Measurements from ENCODE around the gene CNOT6L.

GRCh38 chr4:77695774-77696173 lies 123.4 kb downstream of the CNOT6L start:
- TF ChIP-seq EGR1 (IDR thresholded peaks at IDR 0.05) (no peak), MAX (IDR thresholded peaks at IDR 0.05) (no peak), CREB1 (IDR thresholded peaks at IDR 0.05; ENCODE audit: low read depth) (no peak), TAF1 (IDR thresholded peaks at IDR 0.05; ENCODE audit: low read depth) (no peak), REST (IDR thresholded peaks at IDR 0.05; ENCODE audit: low read depth) (no peak), RAD21 (IDR thresholded peaks at IDR 0.05; ENCODE audit: low read depth) (no peak), TCF12 (IDR thresholded peaks at IDR 0.05; ENCODE audit: low read depth) (no peak), CEBPB (IDR thresholded peaks at IDR 0.05) (no peak), TEAD4 (IDR thresholded peaks at IDR 0.05) (no peak), EP300 (IDR thresholded peaks at IDR 0.05; ENCODE audit: borderline replicate concordance) (no peak)
